SK-MEL-5 (cell line): ENCODE results near the gene HPGDS. TPM values are rescaled to one million over a fixed set of nuclear protein-coding genes. Genes with fewer than 3 reads are reported as not detected.
"Not testable (repeated sequence)": the region's sequence is repeated elsewhere in the genome, so short reads cannot be mapped to it uniquely, and the experiment has no call there.

ENCODE experiments used
- DNase-seq: peaks from one replicate; pipeline ENCODE4 v3.0.0-alpha.2; 2016; ENCODE audit warnings: low read depth, low spot score
- in situ Hi-C: cut with HindIII; loops from 2 replicates; pipeline ENCODE4 v1.10.0; 2016; ENCODE audit warnings: low sequenced_read_pairs, high pct_unique_total_duplicates, low pct_unique_long_range_greater_than_20kb
- polyA plus RNA-seq, 2 experiments: library from polyadenylated mRNA; depleted of rRNA; stranded (reverse); fragments of >200 nt; gene quantifications; 2 replicates each; pipeline ENCODE4 v1.2.3, GENCODE V29; 2015
- total RNA-seq: library from RNA; depleted of rRNA; stranded (reverse); fragments of >200 nt; shearing (Covaris generic); gene quantifications from 2 replicates; pipeline ENCODE4 v1.2.3, GENCODE V29; 2014; rRNA removed

HPGDS gene
- not detected in 2 replicates for total RNA-seq
- polyA plus RNA-seq (2015; cell fraction: cytosol; rRNA removed), result 0.05 TPM in 1 of 2 replicates, not detected in the other
- polyA plus RNA-seq (2015; cell fraction: nucleus; rRNA removed), result not detected in 2 replicates

- DNase-seq, result no peak
- in situ Hi-C loops, result no loop called here
These were observed at the start of gene HPGDS for GRCh38 chr4:94342694-94343093. Gene HPGDS (minus strand): TSS chr4:94342836. CDS start chr4:94334629, 8,207 bp downstream.

- peak; percentile 30 for DNase-seq
- in situ Hi-C loops, result no loop called here
These were observed 48.3 kb upstream of the HPGDS start for GRCh38 chr4:94390804-94391410.

- no peak for DNase-seq
- in situ Hi-C loops, result no loop called here
These were observed 47.1 kb upstream of the HPGDS start for GRCh38 chr4:94389595-94390267.

GRCh38 chr4:94387965-94388364 is 45.3 kb upstream of the HPGDS start:
- DNase-seq, in situ Hi-C loops: not testable (repeated sequence)

- in situ Hi-C loops, DNase-seq: not testable (repeated sequence)
These were observed 42.8 kb upstream of the HPGDS start for GRCh38 chr4:94385452-94385851.

- DNase-seq, in situ Hi-C loops: not testable (repeated sequence)
These were observed 40.3 kb upstream of the HPGDS start for GRCh38 chr4:94382891-94383290.

- in situ Hi-C loops, result no loop called here
- DNase-seq, result no peak
These were observed 35.4 kb upstream of the HPGDS start for GRCh38 chr4:94378047-94378446.

- DNase-seq, result no peak
These were observed 34.7 kb upstream of the HPGDS start for GRCh38 chr4:94377294-94377693.

GRCh38 chr4:94375364-94375763 is 32.7 kb upstream of the HPGDS start:
- in situ Hi-C loops, result no loop called here
- peak; percentile 1 for DNase-seq

More at GRCh38 chr4:94377294-94377693, 34.7 kb upstream of the HPGDS start:
- in situ Hi-C loops, result no loop called here

GRCh38 chr4:94373752-94374151 is 31.1 kb upstream of the HPGDS start:
- DNase-seq, result no peak
- in situ Hi-C loops, result no loop called here

- DNase-seq, result no peak
- in situ Hi-C loops, result no loop called here
These were observed 30.4 kb upstream of the HPGDS start for GRCh38 chr4:94372991-94373390.

- in situ Hi-C loops, result no loop called here
These were observed 29.8 kb upstream of the HPGDS start for GRCh38 chr4:94372228-94372978.

GRCh38 chr4:94371290-94371689 is 28.7 kb upstream of the HPGDS start:
- in situ Hi-C loops, result no loop called here
- no peak for DNase-seq

More at GRCh38 chr4:94372228-94372978, 29.8 kb upstream of the HPGDS start:
- DNase-seq, result no peak

GRCh38 chr4:94370533-94371254 is 28.1 kb upstream of the HPGDS start:
- in situ Hi-C loops, result no loop called here

GRCh38 chr4:94369046-94369445 is 26.4 kb upstream of the HPGDS start:
- DNase-seq, result peak; percentile 68
- in situ Hi-C loops, result no loop called here

More at GRCh38 chr4:94370533-94371254, 28.1 kb upstream of the HPGDS start:
- no peak for DNase-seq

- no peak for DNase-seq
These were observed 25.8 kb upstream of the HPGDS start for GRCh38 chr4:94368459-94368858.

GRCh38 chr4:94365304-94365703 is 22.7 kb upstream of the HPGDS start:
- DNase-seq, result no peak
- in situ Hi-C loops, result no loop called here

More at GRCh38 chr4:94368459-94368858, 25.8 kb upstream of the HPGDS start:
- in situ Hi-C loops, result no loop called here

GRCh38 chr4:94364527-94364926 is 21.9 kb upstream of the HPGDS start:
- no peak for DNase-seq
- in situ Hi-C loops, result no loop called here
